ENCODE measurements around the gene GRB10. TPM values are rescaled to one million over a fixed set of nuclear protein-coding genes. Genes with fewer than 3 reads are reported as not detected.

Gene GRB10
- total and polyA plus RNA-seq, 3 experiments from 2014 or later = 0.20 to 0.49 (median 0.20) TPM

DNA sequence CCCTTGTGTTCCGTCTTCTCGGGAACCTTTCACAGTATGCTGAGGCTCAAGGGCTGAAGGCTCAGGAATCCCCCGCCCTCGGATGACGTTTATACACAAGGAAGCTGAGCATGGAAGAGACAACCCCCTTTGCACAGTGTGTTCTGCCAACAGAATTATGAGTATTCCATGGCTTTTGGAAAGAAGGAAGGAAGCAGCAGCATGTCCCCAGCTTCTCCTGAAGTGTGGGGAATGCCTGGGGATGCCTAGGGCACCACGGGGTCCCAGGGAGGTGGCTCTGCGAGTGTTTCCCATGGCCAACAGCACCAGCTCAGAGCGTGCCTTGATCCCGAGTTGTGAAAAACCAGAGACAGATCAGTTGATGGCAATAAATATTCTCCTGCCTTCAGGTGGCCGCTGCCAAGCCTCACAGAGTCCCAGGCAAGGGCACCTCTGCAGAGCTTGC, 128.7 kb downstream of the GRB10 start:
- ChIA-PET CTCF (interaction anchor here (1.0 to 2.0 kb wide), 4 partner anchors 24 to 561 kb away, joined by 3 to 6 read pairs (median 4); partner anchors contain the start of gene ZPBP), POLR2A (no interaction called here)
- no peaks in the 10 kb centered on the region for H3K27me3 ChIP-seq (ENCODE audit: insufficient read depth, low read length, poor library complexity, severe bottlenecking)
- no peaks in the 10 kb centered on the region for H3K9me3 ChIP-seq (ENCODE audit: low read length)
- Mint-ChIP-seq H3K4me1 (peaks cover 0 to 3% (median 1%) of the 10 kb centered on the region in 3 donors), H3K4me3 (no peak overlapping the region), H3K36me3 (peaks cover 0 to 4% (median 0%) of the 10 kb centered on the region in 3 donors), H3K27me3 (no peaks in the 10 kb centered on the region), H3K27ac (no peak overlapping the region), H3K9me3 (no peaks in the 10 kb centered on the region)
- no peak overlapping the region for H3K4me3 ChIP-seq (ENCODE audit: low read length)
- H3K27ac ChIP-seq (ENCODE audit: low read depth, low read length) = no peak overlapping the region
- no peaks in the 10 kb centered on the region for H3K36me3 ChIP-seq (ENCODE audit: insufficient read depth, low read length)
- H3K4me1 ChIP-seq (ENCODE audit: insufficient read depth, low read length) = no peaks in the 10 kb centered on the region
- DNase-seq = no peak

DNA sequence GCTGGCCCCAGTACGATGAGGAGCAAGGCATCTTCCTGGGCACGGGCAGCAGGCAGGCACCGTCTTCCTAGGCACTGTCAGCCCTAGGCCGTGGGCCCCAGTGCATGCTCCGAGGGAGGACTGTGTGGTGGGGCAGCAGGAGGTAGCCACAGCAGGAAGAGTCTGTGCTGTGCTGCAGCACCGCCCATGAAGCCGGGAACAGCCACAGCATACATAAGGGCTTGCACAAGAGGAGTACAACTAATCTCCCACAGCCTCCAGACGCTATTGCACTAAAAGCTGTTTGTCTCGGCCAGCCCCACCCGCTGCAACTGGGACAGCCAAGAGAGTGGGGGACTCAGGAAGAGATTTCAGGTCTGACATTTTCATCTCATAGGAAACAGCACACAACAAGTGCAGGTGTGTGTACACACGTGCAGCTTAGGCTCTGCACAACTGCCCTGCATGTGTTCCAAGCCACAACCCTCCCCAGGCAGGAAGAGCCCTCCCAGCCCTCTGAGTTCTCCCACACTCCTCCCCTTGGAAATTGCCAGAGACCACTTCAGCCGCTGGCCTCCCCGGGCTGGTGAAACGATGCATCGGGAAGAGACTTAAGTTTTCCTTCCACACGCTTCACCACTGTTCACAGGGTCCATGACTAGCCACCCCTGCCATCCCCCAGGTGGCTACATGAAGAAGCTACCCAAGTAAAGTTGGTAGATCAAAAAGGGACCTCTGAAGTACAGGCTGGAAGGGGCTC, 129.4 kb downstream of the GRB10 start:
- ChIA-PET CTCF (interaction anchor here (1.0 to 1.5 kb wide), 3 partner anchors 23 to 560 kb away, joined by 3 to 4 read pairs (median 3); partner anchors contain the start of gene ZPBP), POLR2A (no interaction called here)
- H3K27me3 Mint-ChIP-seq = no peaks in the 10 kb centered on the region
- H3K27me3 ChIP-seq (ENCODE audit: insufficient read depth, low read length, poor library complexity, severe bottlenecking) = no peaks in the 10 kb centered on the region
- peaks cover 0 to 4% (median 0%) of the 10 kb centered on the region in 3 donors for H3K36me3 Mint-ChIP-seq
- H3K4me1 Mint-ChIP-seq = peaks cover 0 to 3% (median 1%) of the 10 kb centered on the region in 3 donors
- no peak overlapping the region for H3K4me3 ChIP-seq (ENCODE audit: low read length)
- H3K9me3 Mint-ChIP-seq = no peaks in the 10 kb centered on the region
- no peaks in the 10 kb centered on the region for H3K4me1 ChIP-seq (ENCODE audit: insufficient read depth, low read length)
- H3K4me3 Mint-ChIP-seq = no peak overlapping the region
- H3K9me3 ChIP-seq (ENCODE audit: low read length) = no peaks in the 10 kb centered on the region
- no peak overlapping the region for H3K27ac ChIP-seq (ENCODE audit: low read depth, low read length)
- DNase-seq = no peak
- H3K36me3 ChIP-seq (ENCODE audit: insufficient read depth, low read length) = no peaks in the 10 kb centered on the region
- H3K27ac Mint-ChIP-seq = peak overlapping the region in 1 of 8 donors; percentile 21

DNA sequence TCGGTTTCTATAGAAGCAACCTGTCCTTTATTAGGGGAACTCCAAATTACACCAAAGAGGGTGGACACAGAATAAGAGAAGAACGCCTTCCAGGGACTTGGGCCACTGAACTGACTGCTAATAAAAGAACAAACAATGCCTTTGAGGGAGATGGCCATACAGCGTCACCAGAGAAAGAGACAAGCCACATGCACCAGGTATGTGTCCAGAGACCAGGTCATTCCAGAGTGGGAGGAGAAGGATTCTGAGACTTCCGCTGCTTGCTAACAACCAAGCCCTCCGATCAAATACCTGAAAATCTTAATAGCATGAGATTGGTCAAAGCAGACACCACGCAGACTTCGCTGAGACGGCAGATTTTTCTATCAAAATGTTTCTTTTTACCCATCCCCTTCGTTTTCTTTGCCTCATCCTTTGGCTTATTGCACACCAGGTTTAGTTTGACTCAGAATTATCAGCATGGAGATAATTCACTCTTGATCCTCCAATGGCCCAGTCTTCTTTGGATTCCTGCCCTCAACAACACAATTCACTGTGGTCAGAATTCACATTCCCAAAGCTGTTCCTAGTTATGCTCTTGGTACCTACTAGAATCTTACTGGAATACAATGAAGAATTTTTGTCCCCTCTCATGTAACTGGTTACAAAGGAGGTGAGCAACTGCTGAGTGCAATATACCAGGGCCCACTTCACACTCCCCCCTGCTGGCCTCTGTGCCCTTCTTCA, 130.1 kb downstream of the GRB10 start:
- H3K27me3 Mint-ChIP-seq = no peaks in the 10 kb centered on the region
- H3K4me3 ChIP-seq (ENCODE audit: low read length) = no peak overlapping the region
- no peak for DNase-seq
- H3K9me3 ChIP-seq (ENCODE audit: low read length) = no peaks in the 10 kb centered on the region
- H3K27ac ChIP-seq (ENCODE audit: low read depth, low read length) = no peak overlapping the region
- H3K9me3 Mint-ChIP-seq = no peaks in the 10 kb centered on the region
- no peaks in the 10 kb centered on the region for H3K4me1 ChIP-seq (ENCODE audit: insufficient read depth, low read length)
- H3K4me3 Mint-ChIP-seq = no peak overlapping the region
- ChIA-PET CTCF (interaction anchor here (1.4 to 1.5 kb wide), 2 partner anchors 22 to 560 kb away, joined by 3 to 4 read pairs; partner anchors contain the start of gene ZPBP), POLR2A (no interaction called here)
- no peak overlapping the region for H3K27ac Mint-ChIP-seq
- H3K36me3 ChIP-seq (ENCODE audit: insufficient read depth, low read length) = no peaks in the 10 kb centered on the region
- peaks cover 0 to 3% (median 1%) of the 10 kb centered on the region in 3 donors for H3K4me1 Mint-ChIP-seq
- peaks cover 0 to 6% (median 0%) of the 10 kb centered on the region in 3 donors for H3K36me3 Mint-ChIP-seq
- H3K27me3 ChIP-seq (ENCODE audit: insufficient read depth, low read length, poor library complexity, severe bottlenecking) = no peaks in the 10 kb centered on the region

DNA sequence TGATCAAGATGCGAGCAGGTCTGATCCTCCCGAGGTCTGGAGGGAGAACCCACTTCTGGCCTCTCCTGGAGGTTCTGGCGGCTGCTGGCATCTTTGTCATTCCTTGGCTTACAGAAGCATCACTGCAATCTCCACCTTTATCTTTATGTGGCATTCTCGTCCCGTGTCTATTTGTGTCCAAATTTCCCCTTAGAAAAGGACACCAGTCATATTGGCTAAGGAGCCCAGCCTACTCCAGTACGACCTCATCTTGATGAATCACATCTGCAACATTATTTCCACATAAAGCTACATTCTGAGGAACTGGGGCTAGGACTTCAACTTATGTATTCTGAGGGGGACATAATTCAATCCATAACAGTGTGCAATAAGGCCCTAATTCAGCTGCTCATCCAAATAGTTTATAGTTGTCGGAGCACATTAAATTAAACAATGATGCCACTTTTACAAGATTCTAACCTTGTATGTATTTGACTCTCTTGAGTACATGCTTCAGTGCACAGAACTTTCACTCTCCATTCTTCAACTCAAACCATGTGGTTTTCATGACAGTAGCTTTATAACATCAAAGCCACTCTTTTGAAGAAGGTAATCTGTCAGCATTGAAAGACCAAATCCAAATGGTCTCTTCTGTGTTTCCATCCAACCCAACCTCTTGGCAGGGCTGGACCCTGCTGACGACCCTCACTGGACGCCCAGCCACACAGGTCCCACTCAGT, 131.3 kb downstream of the GRB10 start:
- no peaks in the 10 kb centered on the region for H3K36me3 ChIP-seq (ENCODE audit: insufficient read depth, low read length)
- ChIA-PET CTCF (interaction anchor here (0.8 kb wide), 1 partner anchor 22 kb away, joined by 3 read pairs; no protein-coding TSS in a partner anchor), POLR2A (no interaction called here)
- no peak overlapping the region for H3K4me3 ChIP-seq (ENCODE audit: low read length)
- H3K4me1 Mint-ChIP-seq = peaks cover 0 to 3% (median 0%) of the 10 kb centered on the region in 3 donors
- H3K9me3 Mint-ChIP-seq = no peaks in the 10 kb centered on the region
- H3K27me3 Mint-ChIP-seq = no peaks in the 10 kb centered on the region
- no peak overlapping the region for H3K27ac Mint-ChIP-seq
- H3K4me1 ChIP-seq (ENCODE audit: insufficient read depth, low read length) = no peaks in the 10 kb centered on the region
- DNase-seq = no peak
- H3K27me3 ChIP-seq (ENCODE audit: insufficient read depth, low read length, poor library complexity, severe bottlenecking) = no peaks in the 10 kb centered on the region
- H3K36me3 Mint-ChIP-seq = peaks cover 0 to 6% (median 0%) of the 10 kb centered on the region in 3 donors
- no peak overlapping the region for H3K27ac ChIP-seq (ENCODE audit: low read depth, low read length)
- no peak overlapping the region for H3K4me3 Mint-ChIP-seq
- H3K9me3 ChIP-seq (ENCODE audit: low read length) = no peaks in the 10 kb centered on the region

DNA sequence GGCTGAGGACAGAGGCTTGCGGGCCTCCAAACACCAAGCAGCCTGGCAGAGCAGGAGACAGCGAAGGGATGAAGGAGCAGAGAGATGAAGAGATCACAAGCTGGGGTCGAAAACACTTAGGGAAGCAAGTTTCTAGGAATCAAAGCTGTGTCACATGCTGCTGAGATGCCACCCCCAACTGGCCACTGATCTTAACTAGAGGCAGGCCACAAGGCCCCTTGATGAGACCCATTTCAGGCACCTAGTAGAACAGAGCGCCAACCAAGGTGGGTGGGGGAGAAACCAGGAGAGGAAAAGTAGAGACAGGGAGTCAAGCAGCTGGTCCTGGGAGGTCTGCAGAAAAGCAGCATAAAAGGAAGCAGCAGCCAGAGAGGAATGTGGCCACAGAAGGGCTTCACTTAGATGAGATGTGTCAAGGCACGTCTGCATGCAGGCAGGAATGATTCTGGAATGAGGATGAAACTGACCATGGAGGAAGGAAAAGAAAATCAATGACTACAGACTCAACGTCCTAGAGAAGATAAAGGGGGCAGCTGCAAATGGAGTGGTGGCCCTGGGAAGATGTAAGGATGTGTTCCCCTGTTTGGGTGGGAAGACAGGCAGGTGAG, 132.5 kb downstream of the GRB10 start:
- Mint-ChIP-seq H3K4me1 (peaks cover 2 to 9% (median 6%) of the 10 kb centered on the region in 3 donors), H3K9me3 (no peaks in the 10 kb centered on the region), H3K36me3 (peaks cover 0 to 4% (median 0%) of the 10 kb centered on the region in 3 donors), H3K4me3 (no peak overlapping the region), H3K27ac (peak overlapping the region in 1 of 8 donors; percentile 47), H3K27me3 (no peaks in the 10 kb centered on the region)
- ChIA-PET CTCF (no interaction called here), POLR2A (no interaction called here)
- no peak overlapping the region for H3K27ac ChIP-seq (ENCODE audit: low read depth, low read length)
- H3K36me3 ChIP-seq (ENCODE audit: insufficient read depth, low read length) = no peaks in the 10 kb centered on the region
- no peaks in the 10 kb centered on the region for H3K27me3 ChIP-seq (ENCODE audit: insufficient read depth, low read length, poor library complexity, severe bottlenecking)
- no peak overlapping the region for H3K4me3 ChIP-seq (ENCODE audit: low read length)
- no peak for DNase-seq
- no peaks in the 10 kb centered on the region for H3K4me1 ChIP-seq (ENCODE audit: insufficient read depth, low read length)
- H3K9me3 ChIP-seq (ENCODE audit: low read length) = no peaks in the 10 kb centered on the region

DNA sequence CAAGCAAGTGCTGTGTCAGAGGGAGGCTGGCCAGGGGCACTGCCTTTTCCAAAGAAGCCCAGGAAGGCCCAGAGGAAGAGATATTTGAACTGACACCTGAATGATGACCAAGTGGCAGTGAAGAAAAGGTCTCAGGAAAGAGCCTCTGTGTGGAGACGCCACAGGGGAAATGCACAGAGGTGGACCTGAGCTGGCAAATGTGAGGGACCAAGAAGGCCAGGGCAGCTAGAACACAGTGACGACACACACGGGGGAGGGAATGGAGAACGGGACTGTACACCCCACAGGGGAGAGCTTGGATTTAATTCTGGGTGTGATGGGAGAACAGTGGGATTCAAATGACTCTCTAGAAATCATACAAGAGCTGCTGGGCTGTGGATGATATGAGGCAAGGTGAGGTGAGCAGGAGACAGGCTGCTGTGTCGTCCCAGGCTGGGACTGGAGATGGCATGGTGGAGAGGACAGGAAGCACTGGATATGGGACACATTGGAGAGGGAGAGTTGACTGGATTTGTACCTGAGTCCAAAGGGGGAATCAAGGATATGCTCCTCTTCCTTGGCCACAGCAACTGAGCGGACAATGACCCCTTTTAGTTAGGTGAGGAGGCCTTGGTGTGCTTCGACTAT, 133.3 kb downstream of the GRB10 start:
- CTCF ChIA-PET = interaction anchor here (1.0 to 1.3 kb wide), 2 partner anchors 13 to 29 kb away, joined by 3 read pairs; no protein-coding TSS in a partner anchor
- peaks cover 2 to 9% (median 6%) of the 10 kb centered on the region in 3 donors for H3K4me1 Mint-ChIP-seq
- Histone ChIP-seq H3K9me3 (ENCODE audit: low read length) (no peaks in the 10 kb centered on the region), H3K27me3 (ENCODE audit: insufficient read depth, low read length, poor library complexity, severe bottlenecking) (no peaks in the 10 kb centered on the region), H3K36me3 (ENCODE audit: insufficient read depth, low read length) (no peaks in the 10 kb centered on the region), H3K4me1 (ENCODE audit: insufficient read depth, low read length) (no peaks in the 10 kb centered on the region), H3K27ac (ENCODE audit: low read depth, low read length) (no peak overlapping the region), H3K4me3 (ENCODE audit: low read length) (no peak overlapping the region)
- H3K27me3 Mint-ChIP-seq = no peaks in the 10 kb centered on the region
- POLR2A ChIA-PET = no interaction called here
- peak overlapping the region in 1 of 8 donors; percentile 18 for H3K27ac Mint-ChIP-seq
- peaks cover 0 to 4% (median 0%) of the 10 kb centered on the region in 3 donors for H3K36me3 Mint-ChIP-seq
- H3K4me3 Mint-ChIP-seq = no peak overlapping the region
- no peaks in the 10 kb centered on the region for H3K9me3 Mint-ChIP-seq
- DNase-seq = no peak

DNA sequence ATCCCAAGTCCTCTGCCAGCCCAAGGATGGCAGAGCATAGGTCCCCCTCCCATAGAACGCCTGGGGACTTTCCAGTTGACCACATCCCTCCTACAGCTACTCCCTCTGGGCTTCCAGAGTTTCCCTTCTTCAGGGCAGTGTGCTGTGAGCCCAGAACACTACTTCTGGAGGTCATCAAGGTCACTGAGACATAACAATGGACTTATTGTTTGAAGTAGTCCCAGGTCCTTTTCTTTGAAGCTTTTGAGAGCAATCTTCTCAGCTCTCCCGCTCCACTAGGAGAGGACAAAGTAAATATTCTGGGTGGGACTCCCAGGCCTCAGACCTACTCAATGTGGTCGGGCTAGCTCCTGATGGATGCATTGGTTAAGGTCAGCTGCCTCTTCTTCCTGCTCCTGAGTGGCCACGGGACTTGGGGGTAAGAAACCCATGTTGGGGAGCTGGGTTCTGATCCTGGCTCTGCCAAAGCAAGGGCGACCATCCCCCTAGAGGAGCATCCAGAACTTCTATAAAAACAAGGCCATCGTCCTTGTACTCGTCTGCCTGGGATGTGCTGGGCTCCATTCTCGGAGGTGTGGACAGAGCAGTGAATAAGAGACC, 134.0 kb downstream of the GRB10 start:
- Mint-ChIP-seq H3K27ac (peak overlapping the region in 1 of 8 donors; percentile 18), H3K4me1 (peaks cover 2 to 9% (median 6%) of the 10 kb centered on the region in 3 donors), H3K9me3 (no peaks in the 10 kb centered on the region), H3K4me3 (no peak overlapping the region), H3K27me3 (no peaks in the 10 kb centered on the region), H3K36me3 (peaks cover 0 to 4% (median 0%) of the 10 kb centered on the region in 3 donors)
- Histone ChIP-seq H3K27ac (ENCODE audit: low read depth, low read length) (no peak overlapping the region), H3K4me3 (ENCODE audit: low read length) (no peak overlapping the region), H3K36me3 (ENCODE audit: insufficient read depth, low read length) (no peaks in the 10 kb centered on the region), H3K9me3 (ENCODE audit: low read length) (no peaks in the 10 kb centered on the region), H3K27me3 (ENCODE audit: insufficient read depth, low read length, poor library complexity, severe bottlenecking) (no peaks in the 10 kb centered on the region), H3K4me1 (ENCODE audit: insufficient read depth, low read length) (no peaks in the 10 kb centered on the region)
- DNase-seq = no peak
- CTCF ChIA-PET = interaction anchor here (1.0 to 1.3 kb wide), 2 partner anchors 14 to 30 kb away, joined by 3 read pairs; no protein-coding TSS in a partner anchor
- POLR2A ChIA-PET = no interaction called here

Data from CD8-positive, alpha-beta memory T cell (primary cell).